HG03139 (cell line): ENCODE data around the gene MRPS26.
"Not testable (repeated sequence)": the region's sequence is repeated elsewhere in the genome, so short reads cannot be mapped to it uniquely, and the experiment has no call there.

ENCODE experiments used
- ATAC-seq: cut with Tn5 transposase; IDR thresholded peaks from one replicate; pipeline ENCODE4 v1.9.1; 2021; ENCODE audit not compliant: unreplicated experiment

Gene MRPS26

GRCh38 chr20:3072530-3073250 is 26.8 kb downstream of the MRPS26 start:
- no peak for ATAC-seq

- ATAC-seq: not testable (repeated sequence)
These were observed 27.4 kb downstream of the MRPS26 start for GRCh38 chr20:3073251-3073643.

GRCh38 chr20:3074812-3075211 is 29.0 kb downstream of the MRPS26 start:
- no peak for ATAC-seq

- not testable (repeated sequence) for ATAC-seq
These were observed 29.5 kb downstream of the MRPS26 start for GRCh38 chr20:3075315-3075714.

- ATAC-seq: no peak
These were observed 31.8 kb downstream of the MRPS26 start for GRCh38 chr20:3077618-3078134.

GRCh38 chr20:3080939-3081388 is 35.1 kb downstream of the MRPS26 start:
- ATAC-seq: no peak

GRCh38 chr20:3081641-3082040 is 35.8 kb downstream of the MRPS26 start:
- ATAC-seq: no peak

- no peak for ATAC-seq
These were observed 36.6 kb downstream of the MRPS26 start for GRCh38 chr20:3082306-3082951.

GRCh38 chr20:3082955-3083952 is 37.4 kb downstream of the MRPS26 start:
- ATAC-seq: no peak

GRCh38 chr20:3084283-3084985 is 38.6 kb downstream of the MRPS26 start, which contains the start of gene AVP:
AVP (minus strand) TSS chr20:3084724; CDS start chr20:3084674, 50 bp downstream.
- ATAC-seq: no peak

- ATAC-seq: no peak
These were observed 39.1 kb downstream of the MRPS26 start for GRCh38 chr20:3084986-3085360.

- no peak for ATAC-seq
These were observed 39.8 kb downstream of the MRPS26 start for GRCh38 chr20:3085571-3086072.

GRCh38 chr20:3088031-3088430 is 42.2 kb downstream of the MRPS26 start:
- ATAC-seq: no peak

- no peak for ATAC-seq
These were observed 44.7 kb downstream of the MRPS26 start for GRCh38 chr20:3090565-3090964.

GRCh38 chr20:3092611-3093379 is 46.9 kb downstream of the MRPS26 start:
- no peak for ATAC-seq

GRCh38 chr20:3093861-3094361 is 48.1 kb downstream of the MRPS26 start:
- no peak for ATAC-seq

- no peak for ATAC-seq
These were observed 49.2 kb downstream of the MRPS26 start for GRCh38 chr20:3094848-3095629.
